Memory B cell (primary cell): Measurements from ENCODE around the gene ST8SIA6.
"Not testable (repeated sequence)": the region's sequence is repeated elsewhere in the genome, so short reads cannot be mapped to it uniquely, and the experiment has no call there.

Experiments used
- ATAC-seq: fragments of 150-1000 bp; cut with Tn5 transposase; 2 replicates; pipeline ENCODE4 v1.10.0; 2021; ENCODE audit warnings: low read depth, mild to moderate bottlenecking, moderate library complexity
- DNase-seq, 2 donors: peaks; one replicate each; pipeline ENCODE4 v3.0.0; 2022; ENCODE audit warnings: low spot score in 2 of 2
- H3K27ac Mint-ChIP-seq: one replicate; pipeline ENCODE4 v1.8.0; 2022; ENCODE audit warnings: mild to moderate bottlenecking, moderate library complexity, mixed read lengths
- H3K27me3 Mint-ChIP-seq: one replicate; pipeline ENCODE4 v1.8.0; 2022; ENCODE audit warnings: mixed read lengths
- H3K36me3 Mint-ChIP-seq: one replicate; pipeline ENCODE4 v1.8.0; 2022; ENCODE audit warnings: mild to moderate bottlenecking, mixed read lengths
- H3K4me1 Mint-ChIP-seq: one replicate; pipeline ENCODE4 v1.8.0; 2022; ENCODE audit warnings: mixed read lengths
- H3K4me3 Mint-ChIP-seq: one replicate; pipeline ENCODE4 v1.8.0; 2022; ENCODE audit warnings: mild to moderate bottlenecking, moderate library complexity, mixed read lengths
- H3K9me3 Mint-ChIP-seq: one replicate; pipeline ENCODE4 v1.8.0; 2022; ENCODE audit warnings: mixed read lengths

ST8SIA6 gene

GRCh38 chr10:17445400-17445998 lies 8.9 kb downstream of the ST8SIA6 start:
- Mint-ChIP-seq H3K4me1 (no peaks in the 10 kb centered on the region), H3K27ac (no peak overlapping the region), H3K36me3 (no peaks in the 10 kb centered on the region), H3K27me3 (peaks cover 17% of the 10 kb centered on the region), H3K4me3 (no peak overlapping the region), H3K9me3 (peaks cover 8% of the 10 kb centered on the region)
- ATAC-seq (no peak), DNase-seq (no peak)

GRCh38 chr10:17444388-17444714 lies 10.0 kb downstream of the ST8SIA6 start:
- ATAC-seq = no peak
- H3K27ac Mint-ChIP-seq = no peak overlapping the region

GRCh38 chr10:17443707-17444387 lies 10.5 kb downstream of the ST8SIA6 start:
- DNase-seq = no peak
- H3K27ac Mint-ChIP-seq = no peak overlapping the region

More at GRCh38 chr10:17444388-17444714, 10.0 kb downstream of the ST8SIA6 start:
- Mint-ChIP-seq H3K9me3 (peaks cover 3% of the 10 kb centered on the region), H3K4me1 (no peaks in the 10 kb centered on the region), H3K27me3 (peaks cover 15% of the 10 kb centered on the region), H3K4me3 (no peak overlapping the region), H3K36me3 (no peaks in the 10 kb centered on the region)
- no peak for DNase-seq

GRCh38 chr10:17438583-17438982 lies 15.8 kb downstream of the ST8SIA6 start:
- DNase-seq (no peak), ATAC-seq (no peak)
- Mint-ChIP-seq H3K9me3 (peaks cover 5% of the 10 kb centered on the region), H3K4me3 (no peak overlapping the region), H3K27ac (no peak overlapping the region), H3K27me3 (peaks cover 12% of the 10 kb centered on the region), H3K36me3 (peaks cover 2% of the 10 kb centered on the region), H3K4me1 (no peaks in the 10 kb centered on the region)

More at GRCh38 chr10:17443707-17444387, 10.5 kb downstream of the ST8SIA6 start:
- Mint-ChIP-seq H3K27me3 (peaks cover 17% of the 10 kb centered on the region), H3K9me3 (peaks cover 3% of the 10 kb centered on the region), H3K36me3 (no peaks in the 10 kb centered on the region), H3K4me3 (no peak overlapping the region), H3K4me1 (no peaks in the 10 kb centered on the region)
- ATAC-seq = no peak

- H3K27me3 Mint-ChIP-seq = peaks cover 15% of the 10 kb centered on the region
- H3K4me1 Mint-ChIP-seq, H3K27ac Mint-ChIP-seq, H3K4me3 Mint-ChIP-seq, H3K9me3 Mint-ChIP-seq, ATAC-seq, DNase-seq, H3K36me3 Mint-ChIP-seq: not testable (repeated sequence)
These were observed 17.8 kb downstream of the ST8SIA6 start for GRCh38 chr10:17436578-17436977.

GRCh38 chr10:17435953-17436352 lies 18.4 kb downstream of the ST8SIA6 start:
- Mint-ChIP-seq H3K4me1 (peaks cover 4% of the 10 kb centered on the region), H3K27ac (no peak overlapping the region), H3K36me3 (peaks cover 2% of the 10 kb centered on the region), H3K27me3 (peaks cover 15% of the 10 kb centered on the region), H3K4me3 (no peak overlapping the region), H3K9me3 (peaks cover 5% of the 10 kb centered on the region)
- no peak for ATAC-seq
- DNase-seq = no peak

- no peak overlapping the region for H3K27ac Mint-ChIP-seq
- ATAC-seq = no peak
- H3K9me3 Mint-ChIP-seq = peaks cover 5% of the 10 kb centered on the region
- DNase-seq = no peak
- peaks cover 16% of the 10 kb centered on the region for H3K27me3 Mint-ChIP-seq
- peaks cover 2% of the 10 kb centered on the region for H3K36me3 Mint-ChIP-seq
- peaks cover 9% of the 10 kb centered on the region for H3K4me1 Mint-ChIP-seq
- H3K4me3 Mint-ChIP-seq = no peak overlapping the region
These were observed 19.2 kb downstream of the ST8SIA6 start for GRCh38 chr10:17435187-17435586.

- H3K36me3 Mint-ChIP-seq = peaks cover 2% of the 10 kb centered on the region
- DNase-seq = no peak
These were observed 21.7 kb downstream of the ST8SIA6 start for GRCh38 chr10:17432723-17433122.

GRCh38 chr10:17431871-17432311 lies 22.5 kb downstream of the ST8SIA6 start:
- H3K27ac Mint-ChIP-seq = no peak overlapping the region
- H3K27me3 Mint-ChIP-seq = peaks cover 21% of the 10 kb centered on the region
- peaks cover 22% of the 10 kb centered on the region for H3K4me1 Mint-ChIP-seq
- no peak for ATAC-seq
- no peak overlapping the region for H3K4me3 Mint-ChIP-seq
- H3K9me3 Mint-ChIP-seq = peaks cover 3% of the 10 kb centered on the region
- no peak for DNase-seq
- H3K36me3 Mint-ChIP-seq = peaks cover 2% of the 10 kb centered on the region

More at GRCh38 chr10:17432723-17433122, 21.7 kb downstream of the ST8SIA6 start:
- no peak for ATAC-seq
- H3K27ac Mint-ChIP-seq = no peak overlapping the region
- H3K9me3 Mint-ChIP-seq = peaks cover 5% of the 10 kb centered on the region
- H3K4me3 Mint-ChIP-seq = no peak overlapping the region
- peaks cover 18% of the 10 kb centered on the region for H3K27me3 Mint-ChIP-seq
- peaks cover 22% of the 10 kb centered on the region for H3K4me1 Mint-ChIP-seq

- H3K4me3 Mint-ChIP-seq = no peak overlapping the region
- ATAC-seq (peak; percentile 47), DNase-seq (peak; percentile 29 to 37)
- peaks cover 22% of the 10 kb centered on the region for H3K27me3 Mint-ChIP-seq
- H3K36me3 Mint-ChIP-seq = no peaks in the 10 kb centered on the region
- no peaks in the 10 kb centered on the region for H3K9me3 Mint-ChIP-seq
- H3K27ac Mint-ChIP-seq = no peak overlapping the region
- H3K4me1 Mint-ChIP-seq = peaks cover 26% of the 10 kb centered on the region
These were observed 23.6 kb downstream of the ST8SIA6 start for GRCh38 chr10:17430647-17431355.

- no peak overlapping the region for H3K27ac Mint-ChIP-seq
These were observed 24.9 kb downstream of the ST8SIA6 start for GRCh38 chr10:17429490-17429889.

GRCh38 chr10:17428351-17429097 lies 25.9 kb downstream of the ST8SIA6 start:
- ATAC-seq (peak; percentile 77), DNase-seq (peak in 1 of 2 donors; percentile 15)
- peak overlapping the region; percentile 68 for H3K4me3 Mint-ChIP-seq
- H3K4me1 Mint-ChIP-seq = peaks cover 32% of the 10 kb centered on the region
- H3K9me3 Mint-ChIP-seq = no peaks in the 10 kb centered on the region
- peak overlapping the region; percentile 1 for H3K27ac Mint-ChIP-seq
- no peaks in the 10 kb centered on the region for H3K36me3 Mint-ChIP-seq
- H3K27me3 Mint-ChIP-seq = peaks cover 25% of the 10 kb centered on the region

More at GRCh38 chr10:17429490-17429889, 24.9 kb downstream of the ST8SIA6 start:
- Mint-ChIP-seq H3K4me1 (peaks cover 31% of the 10 kb centered on the region), H3K4me3 (no peak overlapping the region), H3K36me3 (no peaks in the 10 kb centered on the region), H3K9me3 (no peaks in the 10 kb centered on the region), H3K27me3 (peaks cover 26% of the 10 kb centered on the region)
- ATAC-seq = no peak
- no peak for DNase-seq

- H3K4me3 Mint-ChIP-seq = peak overlapping the region; percentile 68
- no peak overlapping the region for H3K27ac Mint-ChIP-seq
- peaks cover 26% of the 10 kb centered on the region for H3K27me3 Mint-ChIP-seq
- ATAC-seq (peak; percentile 9), DNase-seq (no peak)
- H3K9me3 Mint-ChIP-seq = no peaks in the 10 kb centered on the region
- H3K4me1 Mint-ChIP-seq = peaks cover 33% of the 10 kb centered on the region
- H3K36me3 Mint-ChIP-seq = no peaks in the 10 kb centered on the region
These were observed 26.6 kb downstream of the ST8SIA6 start for GRCh38 chr10:17427666-17428350.
